Activated CD8-positive, alpha-beta T cell treated with anti-CD3 and anti-CD28 coated beads for 36 hours (primary cell): ENCODE measurements around the gene BEAN1. TPM values are rescaled to one million over a fixed set of nuclear protein-coding genes. Genes with fewer than 3 reads are reported as not detected.
"Not testable (repeated sequence)": the region's sequence is repeated elsewhere in the genome, so short reads cannot be mapped to it uniquely, and the experiment has no call there.

Source experiments
- ATAC-seq: fragments of 200-7000 bp; cut with Tn5 transposase; one replicate; pipeline ENCODE4 v1.10.0; 2021; ENCODE audit warnings: mild to moderate bottlenecking, moderate library complexity
- CTCF ChIA-PET: fragments of 350-600 bp; sonication (Branson Sonifier 250); formaldehyde crosslinking; loops from one replicate; lab custom pipeline; 2021; ENCODE audit warnings: antibody characterized with exemption; lab: Charles Lee
- POLR2A ChIA-PET: fragments of 350-600 bp; sonication (Branson Sonifier 250); formaldehyde crosslinking; loops from one replicate; lab custom pipeline; 2021; ENCODE audit warnings: antibody characterized with exemption; lab: Charles Lee
- DNase-seq: peaks from one replicate; pipeline ENCODE4 v3.0.0-alpha.2; 2020
- H3K27ac Mint-ChIP-seq: one replicate; pipeline ENCODE4 v1.8.0; 2021; ENCODE audit warnings: mild to moderate bottlenecking, mixed read lengths
- H3K27me3 Mint-ChIP-seq: one replicate; pipeline ENCODE4 v1.8.0; 2021; ENCODE audit warnings: mixed read lengths
- H3K36me3 Mint-ChIP-seq: one replicate; pipeline ENCODE4 v1.8.0; 2021; ENCODE audit warnings: low read depth, mixed read lengths
- H3K4me1 Mint-ChIP-seq: one replicate; pipeline ENCODE4 v1.8.0; 2021; ENCODE audit warnings: low read depth, mixed read lengths
- H3K4me3 Mint-ChIP-seq: one replicate; pipeline ENCODE4 v1.8.0; 2021; ENCODE audit warnings: mild to moderate bottlenecking, moderate library complexity, mixed read lengths
- H3K9me3 Mint-ChIP-seq: one replicate; pipeline ENCODE4 v1.8.0; 2021; ENCODE audit warnings: mixed read lengths
- CTCF ChIP-seq: fragments of 200-600 bp; IDR thresholded peaks from one replicate; pipeline ENCODE4 v1.8.0; 2022; ENCODE audit warnings: antibody characterized with exemption, mild to moderate bottlenecking
- intact Hi-C: fragments of 100-400 bp; cut with micrococcal nuclease; formaldehyde crosslinking; loops from one replicate; pipeline ENCODE4 v1.10.0; 2022
- total RNA-seq, 2 experiments: library from RNA; stranded (reverse); gene quantifications; one replicate each; pipeline ENCODE4 v1.2.3, GENCODE V29; 2021

BEAN1 gene
- total RNA-seq, 2 experiments from 2014 or later: not detected

GRCh38 chr16:66460703-66461102 is 33.6 kb downstream of the BEAN1 start:
- no peak for DNase-seq
- no peak overlapping the region for H3K27ac Mint-ChIP-seq
- no peak for ATAC-seq
- ChIA-PET CTCF (no interaction called here), POLR2A (no interaction called here)
- TF ChIP-seq CTCF: no peak
- no peak overlapping the region for H3K4me3 Mint-ChIP-seq
- H3K36me3 Mint-ChIP-seq: no peaks in the 10 kb centered on the region
- H3K4me1 Mint-ChIP-seq: peaks cover 4% of the 10 kb centered on the region
- intact Hi-C loops: no loop called here
- H3K27me3 Mint-ChIP-seq: peaks cover 16% of the 10 kb centered on the region
- no peaks in the 10 kb centered on the region for H3K9me3 Mint-ChIP-seq

- no peaks in the 10 kb centered on the region for H3K36me3 Mint-ChIP-seq
- H3K4me3 Mint-ChIP-seq: no peak overlapping the region
- DNase-seq: no peak
- no peak overlapping the region for H3K27ac Mint-ChIP-seq
- ChIA-PET CTCF (interaction anchor here (1.6 kb wide), 1 partner anchor 56 kb away, joined by 4 read pairs; no protein-coding TSS in a partner anchor), POLR2A (interaction anchor here (1.4 kb wide), 1 partner anchor 68 kb away, joined by 4 read pairs; no protein-coding TSS in a partner anchor)
- peaks cover 16% of the 10 kb centered on the region for H3K27me3 Mint-ChIP-seq
- TF ChIP-seq CTCF: no peak
- intact Hi-C loops: no loop called here
- no peaks in the 10 kb centered on the region for H3K9me3 Mint-ChIP-seq
- peaks cover 4% of the 10 kb centered on the region for H3K4me1 Mint-ChIP-seq
- no peak for ATAC-seq
These were observed 35.8 kb downstream of the BEAN1 start for GRCh38 chr16:66462912-66463311.

- peaks cover 12% of the 10 kb centered on the region for H3K27me3 Mint-ChIP-seq
- H3K36me3 Mint-ChIP-seq, H3K4me3 Mint-ChIP-seq, CTCF ChIA-PET, H3K4me1 Mint-ChIP-seq, H3K9me3 Mint-ChIP-seq, POLR2A ChIA-PET, intact Hi-C loops, ATAC-seq, H3K27ac Mint-ChIP-seq, DNase-seq: not testable (repeated sequence)
These were observed 38.9 kb downstream of the BEAN1 start for GRCh38 chr16:66465946-66466345.

- POLR2A ChIA-PET, CTCF ChIA-PET, intact Hi-C loops, H3K4me1 Mint-ChIP-seq, H3K4me3 Mint-ChIP-seq, ATAC-seq, H3K27ac Mint-ChIP-seq, H3K9me3 Mint-ChIP-seq, H3K36me3 Mint-ChIP-seq, DNase-seq: not testable (repeated sequence)
- H3K27me3 Mint-ChIP-seq: peaks cover 10% of the 10 kb centered on the region
These were observed 39.5 kb downstream of the BEAN1 start for GRCh38 chr16:66466636-66467035.

- no peaks in the 10 kb centered on the region for H3K36me3 Mint-ChIP-seq
- no peak for TF ChIP-seq CTCF
- H3K27me3 Mint-ChIP-seq: peaks cover 10% of the 10 kb centered on the region
- H3K4me1 Mint-ChIP-seq: peaks cover 4% of the 10 kb centered on the region
- no peak for DNase-seq
- H3K27ac Mint-ChIP-seq: no peak overlapping the region
- H3K4me3 Mint-ChIP-seq: no peak overlapping the region
- CTCF ChIA-PET: no interaction called here
- H3K9me3 Mint-ChIP-seq: no peaks in the 10 kb centered on the region
- ATAC-seq: no peak
- POLR2A ChIA-PET: no interaction called here
- intact Hi-C loops: no loop called here
These were observed 40.5 kb downstream of the BEAN1 start for GRCh38 chr16:66467611-66468010.

GRCh38 chr16:66468321-66468965 is 41.3 kb downstream of the BEAN1 start:
- ATAC-seq (no peak), DNase-seq (no peak)
- H3K9me3 Mint-ChIP-seq: no peaks in the 10 kb centered on the region
- H3K27ac Mint-ChIP-seq: no peak overlapping the region
- intact Hi-C loops: no loop called here
- no peak overlapping the region for H3K4me3 Mint-ChIP-seq
- TF ChIP-seq CTCF: no peak
- H3K27me3 Mint-ChIP-seq: peaks cover 4% of the 10 kb centered on the region
- no peaks in the 10 kb centered on the region for H3K36me3 Mint-ChIP-seq
- ChIA-PET POLR2A (interaction anchor here (1.4 kb wide), 1 partner anchor 17 kb away, joined by 4 read pairs; no protein-coding TSS in a partner anchor), CTCF (interaction anchor here (1.2 kb wide), 1 partner anchor 111 kb away, joined by 3 read pairs; no protein-coding TSS in a partner anchor)
- peaks cover 5% of the 10 kb centered on the region for H3K4me1 Mint-ChIP-seq
